ENCODE results near the gene NIT1. TPM values are rescaled to one million over a fixed set of nuclear protein-coding genes. Genes with fewer than 3 reads are reported as not detected.

The NIT1 gene
- total and polyA plus RNA-seq, 2 donors (not counting 1 experiment from before 2014, with no cell fraction given): 53.5 to 61.0 TPM

GRCh38 chr1:161119092-161119903 lies 1.4 kb downstream of the NIT1 start:
- Mint-ChIP-seq H3K9me3 (ENCODE audit: insufficient read depth) (no peaks in the 10 kb centered on the region), H3K27ac (peak overlapping the region; percentile 94), H3K4me1 (peaks cover 67% of the 10 kb centered on the region), H3K4me3 (peak overlapping the region; percentile 97), H3K27me3 (no peaks in the 10 kb centered on the region)
- H4K20me1 ChIP-seq (ENCODE audit: control insufficient read depth, insufficient read depth, low read length, poor library complexity, severe bottlenecking): peaks cover 12% of the 10 kb centered on the region
- intact Hi-C loops (cut with micrococcal nuclease): loop anchor here (2.0 kb wide), 2 partner anchors 48 to 74 kb away; partner anchors contain the start of genes PPOX and USF1
- peaks cover 69% of the 10 kb centered on the region for H3K79me2 ChIP-seq (ENCODE audit: control insufficient read depth, insufficient read depth, low read length)
- no peak overlapping the region for H3K4me3 ChIP-seq (ENCODE audit: control extremely low read depth in 1 of 5, extremely low read depth in 1 of 5, insufficient read depth in 1 of 5, low read depth in 2 of 5, low read length in 4 of 5)
- peaks cover 2 to 38% of the 10 kb centered on the region in 2 experiments for H3K36me3 ChIP-seq (replicated peaks in 1 of 2; ENCODE audit: control extremely low read depth in 1 of 2, control insufficient read depth in 1 of 2, extremely low read depth in 1 of 2, insufficient read depth in 2 of 2, low read length in 1 of 2)
- WGBS (ENCODE audit: insufficient coverage): 74% methylated on average over 10 of the region's 10 CpGs
- no peaks in the 10 kb centered on the region for H3K9me3 ChIP-seq (ENCODE audit: control extremely low read depth in 1 of 3, control insufficient read depth in 2 of 3, insufficient read depth in 1 of 3, low read length in 2 of 3)
- DNase-seq (peak; percentile 70), ATAC-seq (ENCODE audit: low read depth) (peak; percentile 37)
- CTCF ChIA-PET: no interaction called here
- peak overlapping the region; percentile 42 to 86 for H3K27ac ChIP-seq (ENCODE audit: low read length in 2 of 2)
- no peak overlapping the region for H3K9ac ChIP-seq (ENCODE audit: low read length)
- peak; percentile 51 for TF ChIP-seq CTCF (IDR thresholded peaks at IDR 0.05)
- TF ChIP-seq EZH2 (IDR thresholded peaks at IDR 0.05; ENCODE audit: borderline replicate concordance, insufficient read depth, low read depth, low read length, poor library complexity, severe bottlenecking): no peak
- no peaks in the 10 kb centered on the region for H3K27me3 ChIP-seq (replicated peaks in 1 of 4; ENCODE audit: control extremely low read depth in 1 of 4, control insufficient read depth in 3 of 4, insufficient read depth in 4 of 4, low read length in 3 of 4)
- peaks cover 45 to 54% of the 10 kb centered on the region in 2 donors for H3K4me1 ChIP-seq (ENCODE audit: control insufficient read depth in 2 of 2, insufficient read depth in 2 of 2, low read length in 2 of 2)
- H3K4me2 ChIP-seq (replicated peaks; ENCODE audit: low read depth, low read length, poor library complexity, severe bottlenecking): peak overlapping the region; percentile 81
- POLR2A ChIA-PET: interaction anchor here (1.2 to 1.3 kb wide), 2 partner anchors 21 to 82 kb away, joined by 3 to 5 read pairs; partner anchors contain the start of gene KLHDC9
- H2AFZ ChIP-seq (ENCODE audit: insufficient read depth, low read depth, low read length, poor library complexity, severe bottlenecking): no peak overlapping the region
